Stimulated activated CD4-positive, alpha-beta T cell treated with anti-CD3 and anti-CD28 coated beads, Interleukin-2, amount 100 ng/mL, for 24 hours (primary cell): ENCODE measurements around the gene SLC26A4.
A peak's percentile ranks its signal among the peaks of the same experiment; 100 is the strongest.
"Not testable (repeated sequence)": the region's sequence is repeated elsewhere in the genome, so short reads cannot be mapped to it uniquely, and the experiment has no call there.

Experiments
- DNase-seq, 2 donors: peaks; one replicate each; pipeline ENCODE4 v3.0.0-alpha.2; 2020

The SLC26A4 gene

DNA sequence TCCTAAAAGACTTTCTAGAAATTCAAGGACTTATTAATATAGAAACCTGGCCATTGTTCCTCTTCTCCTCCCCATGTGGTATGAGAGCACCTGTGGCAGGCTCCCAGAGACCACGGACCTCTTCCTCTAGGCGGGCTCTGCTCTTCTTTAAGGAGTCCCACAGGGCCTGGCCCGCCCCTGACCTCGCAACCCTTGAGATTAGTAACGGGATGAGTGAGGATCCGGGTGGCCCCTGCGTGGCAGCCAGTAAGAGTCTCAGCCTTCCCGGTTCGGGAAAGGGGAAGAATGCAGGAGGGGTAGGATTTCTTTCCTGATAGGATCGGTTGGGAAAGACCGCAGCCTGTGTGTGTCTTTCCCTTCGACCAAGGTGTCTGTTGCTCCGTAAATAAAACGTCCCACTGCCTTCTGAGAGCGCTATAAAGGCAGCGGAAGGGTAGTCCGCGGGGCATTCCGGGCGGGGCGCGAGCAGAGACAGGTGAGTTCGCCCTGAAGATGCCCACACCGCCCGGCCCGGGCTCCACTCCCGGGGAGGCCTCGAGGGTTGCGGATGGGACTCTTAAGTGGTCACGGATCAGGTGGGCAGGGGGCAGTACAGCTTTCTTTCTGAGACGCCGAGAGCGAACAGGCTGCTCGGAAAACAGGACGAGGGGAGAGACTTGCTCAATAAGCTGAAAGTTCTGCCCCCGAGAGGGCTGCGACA lies at the start of gene SLC26A4:
Gene SLC26A4 (plus strand): TSS at position 448 of the 700 bp plus-strand sequence. CDS start 814 bp downstream, outside the sequence.
- peak; percentile 33 to 62 for DNase-seq

GRCh38 chr7:107613439-107613838 lies 47.2 kb upstream of the SLC26A4 start:
- no peak for DNase-seq

DNA sequence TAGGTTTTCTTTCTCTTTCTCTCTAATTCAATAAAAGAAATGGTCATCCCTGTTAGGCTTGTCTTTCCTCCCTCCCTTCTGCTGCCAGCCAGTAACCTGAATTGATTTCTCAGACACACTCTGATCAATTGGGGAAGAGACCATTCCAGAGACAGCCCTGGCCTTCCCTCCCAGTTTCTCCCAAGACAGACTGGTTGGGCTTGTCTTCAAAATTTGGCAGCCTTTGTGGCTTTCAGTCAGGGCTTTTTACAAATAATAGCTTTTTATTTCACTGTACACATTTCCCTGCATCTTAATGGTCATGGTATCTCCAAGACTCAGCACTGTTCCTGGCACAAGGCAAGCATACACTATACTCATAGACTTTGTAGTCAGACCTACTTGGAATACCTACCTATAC lies 46.7 kb upstream of the SLC26A4 start:
- no peak for DNase-seq

- no peak for DNase-seq
These were observed 46.2 kb upstream of the SLC26A4 start for GRCh38 chr7:107614425-107614824.

- DNase-seq: no peak
These were observed 44.5 kb upstream of the SLC26A4 start for GRCh38 chr7:107615910-107616680.

DNA sequence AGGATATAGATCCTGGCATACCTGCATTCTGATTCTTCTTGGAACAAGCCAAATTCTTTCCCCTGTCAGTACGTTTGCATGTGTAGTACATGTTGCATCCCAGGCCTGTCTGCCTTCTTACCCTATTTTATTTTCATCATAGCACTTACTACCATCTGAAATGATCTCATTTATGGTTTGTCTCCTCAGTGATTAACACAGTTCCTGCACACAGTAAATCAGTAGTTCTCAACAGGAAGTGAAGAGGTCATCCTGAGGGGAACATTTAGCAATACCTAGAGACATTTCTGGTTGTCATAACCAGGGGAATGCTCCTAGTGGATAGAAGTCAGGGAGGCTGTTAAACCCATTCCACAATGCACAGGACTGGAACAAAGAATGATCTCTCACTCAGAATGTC lies 38.2 kb upstream of the SLC26A4 start:
- no peak for DNase-seq

DNA sequence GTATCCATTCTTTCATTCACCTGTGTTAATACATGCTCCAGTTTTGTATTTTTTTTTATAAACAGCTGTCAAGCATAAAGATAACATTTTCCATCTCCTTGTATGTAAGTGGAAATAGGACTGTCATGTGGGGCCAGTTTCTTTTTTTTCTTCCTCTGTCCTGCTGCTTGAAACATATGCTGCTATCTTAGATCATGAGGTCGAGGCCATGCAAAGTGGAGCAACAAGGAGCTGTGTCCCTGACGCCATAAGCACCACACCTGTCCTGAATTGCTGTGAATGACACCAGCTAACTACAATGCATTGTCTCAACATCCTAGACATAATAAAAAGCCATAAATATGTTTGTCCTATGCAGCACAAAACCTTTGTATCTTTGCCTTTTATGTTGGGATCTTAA lies 37.7 kb upstream of the SLC26A4 start:
- no peak for DNase-seq

GRCh38 chr7:107627002-107627401 lies 33.6 kb upstream of the SLC26A4 start:
- DNase-seq: no peak

DNA sequence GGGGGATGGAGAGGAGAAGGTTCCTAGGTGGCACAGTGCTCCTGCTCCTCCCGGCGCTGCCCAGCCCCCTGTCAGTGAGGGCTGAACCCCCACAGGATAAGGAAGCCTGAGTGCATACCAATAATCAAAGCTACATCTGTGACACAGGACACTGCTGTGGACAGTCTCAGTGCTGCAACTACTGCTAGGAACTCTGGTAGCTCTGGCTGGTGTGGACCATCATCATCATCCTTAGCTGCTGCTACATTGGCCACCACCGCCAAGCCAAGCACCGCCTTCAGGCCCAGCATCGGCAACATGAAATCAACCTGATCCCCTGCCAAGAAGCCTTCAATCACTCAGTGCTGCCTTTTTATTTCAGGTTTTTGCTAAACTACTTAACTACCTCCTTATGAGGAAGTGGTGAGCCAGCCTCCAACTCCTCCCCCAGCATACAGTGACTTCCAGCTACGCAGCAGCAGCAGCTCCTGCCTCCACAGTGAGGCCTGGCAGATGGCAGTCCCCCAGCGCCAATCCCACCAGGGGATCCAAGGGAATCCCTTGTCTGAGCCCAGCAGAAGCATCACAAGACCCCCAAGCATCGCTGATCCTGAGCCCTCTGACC lies 32.1 kb upstream of the SLC26A4 start:
- DNase-seq: no peak

- no peak for DNase-seq
These were observed 30.3 kb upstream of the SLC26A4 start for GRCh38 chr7:107630342-107630741.

DNA sequence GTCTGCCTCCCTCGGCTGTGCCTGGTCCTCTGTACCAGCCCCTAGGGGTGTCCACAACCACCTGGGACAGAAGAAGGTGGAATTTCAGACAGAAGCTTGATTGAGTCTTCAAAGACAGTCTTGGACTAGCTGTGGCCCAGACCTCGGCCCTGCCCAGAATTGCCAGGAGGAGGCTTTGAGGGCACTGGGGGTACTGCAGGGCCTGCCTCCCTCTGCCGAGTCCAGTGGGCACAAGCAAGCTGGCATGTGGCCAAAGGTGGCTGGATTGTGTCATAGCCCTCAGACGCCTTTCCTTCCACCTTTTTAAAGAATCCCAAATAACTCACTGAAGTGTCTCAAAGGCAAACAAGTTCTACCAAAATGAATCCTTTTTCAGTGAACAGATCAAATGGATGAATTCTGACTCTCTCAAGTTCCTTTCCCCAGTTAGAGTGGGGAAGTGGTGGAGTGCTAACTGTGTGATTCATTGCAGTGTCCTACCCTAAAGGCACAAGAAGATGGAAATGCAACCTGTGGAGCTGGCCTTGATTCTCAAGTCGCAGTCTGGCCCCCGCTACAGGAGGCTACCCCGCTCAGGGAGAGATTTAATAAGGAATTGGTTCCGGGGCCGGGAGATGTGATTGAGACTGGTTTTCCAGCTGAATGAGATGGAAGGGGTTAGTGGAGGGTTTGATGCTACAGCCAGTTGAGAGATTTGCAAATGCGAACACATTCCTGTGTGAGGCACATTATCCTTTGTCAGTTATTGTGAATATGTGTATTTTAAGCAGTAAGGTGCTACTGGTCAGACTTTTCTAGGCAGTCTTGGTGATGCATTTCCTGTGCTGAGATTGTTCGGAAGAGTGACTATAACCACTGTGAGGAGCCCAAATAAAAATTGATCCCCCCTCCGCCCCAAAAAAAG lies 28.8 kb upstream of the SLC26A4 start:
- no peak for DNase-seq

DNA sequence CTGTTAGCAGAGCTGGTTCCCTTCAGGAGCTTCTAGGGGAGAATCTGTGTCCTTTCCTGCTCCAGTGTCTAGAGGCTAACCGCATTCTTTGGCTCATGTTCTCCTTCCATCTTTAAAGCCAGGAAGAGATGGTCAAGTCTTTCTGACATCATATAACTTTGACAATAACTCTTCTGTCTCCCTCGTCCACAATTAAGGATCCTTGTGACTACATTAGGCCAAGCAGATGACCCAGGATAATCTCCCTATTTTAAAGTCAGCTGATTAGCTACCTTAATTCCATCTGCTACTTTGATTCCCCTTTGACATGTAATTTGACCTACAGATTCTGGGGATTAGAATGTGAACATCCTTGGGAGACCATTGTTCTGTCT lies 28.1 kb upstream of the SLC26A4 start:
- no peak for DNase-seq

GRCh38 chr7:107638594-107638993 lies 22.0 kb upstream of the SLC26A4 start:
- DNase-seq: no peak

DNA sequence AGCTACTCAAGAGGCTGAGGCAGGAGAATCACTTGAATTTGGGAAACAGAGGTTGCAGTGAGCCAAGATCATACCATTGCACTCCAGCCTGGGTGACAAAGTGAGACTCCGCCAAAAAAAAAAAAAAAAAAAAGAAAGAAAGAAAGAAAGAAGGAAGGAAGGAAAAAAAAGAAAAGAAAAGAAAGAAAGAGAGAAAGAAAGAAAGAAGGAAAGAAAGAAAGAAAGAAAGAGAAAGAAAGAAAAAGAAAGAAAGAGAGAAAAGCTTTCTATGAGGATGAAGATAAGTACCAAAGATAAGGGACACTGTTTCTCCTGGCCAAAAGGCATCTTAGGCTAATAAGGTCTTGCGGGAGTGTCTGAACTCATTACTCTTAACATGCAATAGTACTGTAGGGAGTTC lies 21.6 kb upstream of the SLC26A4 start:
- DNase-seq: not testable (repeated sequence)

- no peak for DNase-seq
These were observed 19.0 kb upstream of the SLC26A4 start for GRCh38 chr7:107641676-107642075.

DNA sequence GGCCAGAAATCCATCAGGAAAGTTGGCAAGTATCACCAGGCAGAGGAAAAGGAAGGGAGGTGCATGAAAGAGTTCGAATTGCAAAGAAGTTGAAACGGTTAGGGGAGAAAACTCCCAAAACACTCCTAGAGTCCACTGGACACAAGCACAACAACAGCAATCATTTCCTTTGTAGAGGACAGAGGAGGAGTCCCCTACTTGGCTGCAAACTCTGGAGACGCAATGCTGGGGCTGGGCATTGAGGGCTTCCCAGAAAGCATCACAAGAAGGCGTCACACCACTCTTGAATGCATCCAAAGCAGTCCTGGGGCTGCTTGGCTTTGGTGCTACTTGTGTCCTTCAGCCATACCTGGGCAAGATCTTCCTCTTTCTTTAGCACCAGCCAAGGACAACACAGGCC lies 18.1 kb upstream of the SLC26A4 start:
- DNase-seq: no peak

GRCh38 chr7:107643407-107643806 lies 17.2 kb upstream of the SLC26A4 start:
- no peak for DNase-seq

DNA sequence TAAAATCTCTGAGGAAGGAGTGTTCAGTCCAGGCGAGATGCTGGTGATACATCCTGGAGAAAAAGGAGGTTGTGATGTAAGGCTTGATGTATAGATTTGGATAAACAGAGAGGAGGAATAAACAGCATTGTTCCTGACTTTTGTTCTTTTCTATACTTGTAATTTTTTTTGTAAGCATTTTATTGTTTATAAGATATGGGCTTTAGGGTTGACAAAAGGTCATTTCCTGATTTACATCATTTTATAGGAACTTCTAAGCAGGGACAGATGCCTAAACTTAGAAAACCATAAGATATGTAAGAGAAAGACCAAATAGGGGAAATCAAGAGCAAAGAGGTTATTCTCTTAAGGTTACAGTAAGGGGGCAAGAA lies 16.7 kb upstream of the SLC26A4 start:
- no peak for DNase-seq

GRCh38 chr7:107644309-107644974 lies 16.2 kb upstream of the SLC26A4 start:
- no peak for DNase-seq

- DNase-seq: no peak
These were observed 8.0 kb upstream of the SLC26A4 start for GRCh38 chr7:107652642-107653041.

GRCh38 chr7:107658467-107658866 lies 2.2 kb upstream of the SLC26A4 start:
- no peak for DNase-seq

- peak; percentile 32 to 61 for DNase-seq
These were observed 962 bp upstream of the SLC26A4 start for GRCh38 chr7:107659666-107660065.
